GM12878 (cell line): ENCODE results near the gene ERC2. TPM values are rescaled to one million over a fixed set of nuclear protein-coding genes. Genes with fewer than 3 reads are reported as not detected.

Source experiments
- ATAC-seq: fragments of 200-7000 bp; cut with Tn5 transposase; 3 replicates; pipeline ENCODE4 v1.9.1; 2020; ENCODE audit warnings: mild to moderate bottlenecking, moderate library complexity
- BruUV-seq: library from RNA; stranded (reverse); fragments of 400-500 nt; replicated peaks from 2 replicates; lab custom pipeline; 2021; lab: Mats Ljungman, UMichigan
- CTCF ChIA-PET: fragments of 300-600 bp; sonication (Branson Sonifier 250); formaldehyde crosslinking; extraction: SDS; loops from one replicate; lab custom pipeline; 2021; ENCODE audit warnings: inconsistent platforms; lab: Yijun Ruan, JAX
- POLR2A ChIA-PET: fragments of 350-600 bp; formaldehyde crosslinking; extraction: SDS; loops from one replicate; lab custom pipeline; 2021; ENCODE audit warnings: inconsistent platforms; lab: Charles Lee
- RAD21 ChIA-PET: fragments of 300-600 bp; sonication (Branson Sonifier 250); formaldehyde crosslinking; loops from one replicate; lab custom pipeline; 2023; ENCODE audit warnings: antibody characterized with exemption; ENCODE audit not compliant: unreplicated experiment; lab: Charles Lee
- SMC1A ChIA-PET: fragments of 300-600 bp; sonication (Branson Sonifier 250); formaldehyde crosslinking; loops from one replicate; lab custom pipeline; 2023; ENCODE audit not compliant: unreplicated experiment, uncharacterized antibody; lab: Charles Lee
- DNase-seq: peaks from one replicate; pipeline ENCODE4 v3.0.0-alpha.2; 2011; ENCODE audit warnings: low read depth, low spot score
- FAIRE-seq: peaks from 3 replicates; lab custom pipeline; 2011; peaks lifted over from hg19 to GRCh38; lab: Jason Lieb, UNC
- H2AFZ ChIP-seq: 2 replicates; pipeline ENCODE4 v1.6.0; 2011; ENCODE audit warnings: low read depth, low read length, control low read depth; ENCODE audit not compliant: control insufficient read depth
- H3K27ac ChIP-seq: 2 replicates; pipeline ENCODE4 v1.5.1; 2011; ENCODE audit warnings: control low read depth; ENCODE audit not compliant: control insufficient read depth, insufficient read depth
- H3K27me3 ChIP-seq, 2 experiments: replicated peaks in 1 of 2; 2 replicates each; pipeline versions ENCODE4 v1.6.0 to v1.6.1; 2011; ENCODE audit warnings: low read length in 1 of 2; ENCODE audit not compliant: control insufficient read depth in 2 of 2, insufficient read depth in 2 of 2
- H3K36me3 ChIP-seq, 2 experiments: 2 replicates each; pipeline ENCODE4 v1.5.1; 2011; ENCODE audit warnings: low read length in 1 of 2; ENCODE audit not compliant: control insufficient read depth in 2 of 2, insufficient read depth in 2 of 2
- H3K4me1 ChIP-seq: 2 replicates; pipeline ENCODE4 v1.6.1; 2011; ENCODE audit warnings: mild to moderate bottlenecking, low read length, moderate library complexity, mixed read lengths; ENCODE audit not compliant: control insufficient read depth, insufficient read depth
- H3K4me2 ChIP-seq: 2 replicates; pipeline ENCODE4 v1.6.0; 2011; ENCODE audit warnings: control low read depth; ENCODE audit not compliant: control insufficient read depth, insufficient read depth
- H3K4me3 ChIP-seq: fragments of 200-600 bp; sonication (generic); 2 replicates; pipeline ENCODE4 v1.5.1; 2016
- H3K79me2 ChIP-seq: 2 replicates; pipeline ENCODE4 v1.6.0; 2011; ENCODE audit warnings: low read length; ENCODE audit not compliant: control insufficient read depth, insufficient read depth
- H3K9ac ChIP-seq: 2 replicates; pipeline ENCODE4 v1.8.0; 2011; ENCODE audit warnings: low read length, control low read depth, mixed read lengths; ENCODE audit not compliant: control insufficient read depth, insufficient read depth
- H3K9me3 ChIP-seq: replicated peaks from 3 replicates; pipeline ENCODE4 v1.5.1; 2011; ENCODE audit warnings: mild to moderate bottlenecking, low read length; ENCODE audit not compliant: control insufficient read depth, insufficient read depth
- H4K20me1 ChIP-seq: 2 replicates; pipeline ENCODE4 v1.6.0; 2011; ENCODE audit not compliant: control insufficient read depth, insufficient read depth
- BCL11A ChIP-seq: IDR thresholded peaks from 2 replicates; pipeline ENCODE4 v1.6.1; 2011; ENCODE audit warnings: low read depth, low read length
- BHLHE40 ChIP-seq, 2 experiments: fragments of 450-650 bp in 1 of 2; IDR thresholded peaks; 2 replicates each; pipeline ENCODE4 v1.6.1; 2011 to 2017; ENCODE audit warnings: low read depth in 2 of 2, borderline replicate concordance in 1 of 2, improper control_type of control experiment in 1 of 2, low read length in 1 of 2, mild to moderate bottlenecking in 1 of 2
- CHD1 ChIP-seq: IDR thresholded peaks from 2 replicates; pipeline ENCODE4 v1.6.1; 2012; ENCODE audit warnings: low read depth, low read length, improper control_type of control experiment
- CREB1 ChIP-seq: IDR thresholded peaks from 2 replicates; pipeline ENCODE4 v1.6.1; 2012; ENCODE audit warnings: low read depth, mild to moderate bottlenecking, inconsistent platforms
- GATAD2B ChIP-seq: fragments of 450-650 bp; conservative IDR thresholded peaks from 2 replicates; pipeline ENCODE4 v1.6.1; 2017; ENCODE audit warnings: low read depth, mild to moderate bottlenecking, moderate library complexity
- MEF2B ChIP-seq: fragments of 450-650 bp; IDR thresholded peaks from 2 replicates; pipeline ENCODE4 v1.6.1; 2018; ENCODE audit warnings: mild to moderate bottlenecking, moderate library complexity; ENCODE audit not compliant: partially characterized antibody, poor library complexity, severe bottlenecking
- MTA3 ChIP-seq: IDR thresholded peaks from 2 replicates; pipeline ENCODE4 v1.6.1; 2012; ENCODE audit warnings: low read length, inconsistent platforms, borderline replicate concordance
- NFXL1 ChIP-seq: fragments of 450-650 bp; IDR thresholded peaks from 2 replicates; pipeline ENCODE4 v1.6.1; 2017; ENCODE audit warnings: antibody characterized with exemption, mild to moderate bottlenecking, borderline replicate concordance
- POLR2AphosphoS5 ChIP-seq: IDR thresholded peaks from 2 replicates; pipeline ENCODE4 v1.6.1; 2011; ENCODE audit warnings: mild to moderate bottlenecking, low read length, inconsistent platforms
- SMC3 ChIP-seq: IDR thresholded peaks from 2 replicates; pipeline ENCODE4 v1.6.1; 2011; ENCODE audit warnings: low read length, improper control_type of control experiment, borderline replicate concordance
- TARDBP ChIP-seq: IDR thresholded peaks from 2 replicates; pipeline ENCODE4 v1.6.1; 2016; ENCODE audit warnings: borderline replicate concordance
- ZNF384 ChIP-seq: IDR thresholded peaks from 2 replicates; pipeline ENCODE4 v1.6.1; 2012; ENCODE audit warnings: low read depth, mild to moderate bottlenecking, low read length, improper control_type of control experiment, borderline replicate concordance
- WGBS: methylation state at CpG from one replicate; pipeline ENCODE4 v1.1.6; 2016; ENCODE audit warnings: low lambda C conversion rate; ENCODE audit not compliant: insufficient replicate concordance, insufficient coverage; ENCODE audit errors: missing lambda C conversion rate; 5-methylcytosine and 5-hydroxymethylcytosine counted together
- in situ Hi-C: fragments of 300-500 bp; cut with MboI; formaldehyde crosslinking; loops from 9 replicates; pipeline ENCODE4 v1.14.3; 2018; ENCODE audit warnings: mixed read lengths
- intact Hi-C: fragments of 100-400 bp; cut with micrococcal nuclease; formaldehyde crosslinking; loops from one replicate; pipeline ENCODE4 v1.14.2; 2022; ENCODE audit not compliant: unreplicated experiment
- polyA plus RNA-seq, 11 experiments: library from polyadenylated mRNA; depleted of rRNA in 4 of 11; unstranded in 6 of 11; stranded (reverse) in 5 of 11; fragments of >200 nt; fragmentation: Nextera tagmentation in 4 of 11; fragmentation: Illumina TruSeq in 1 of 11; extraction: Ambion mirVana in 4 of 11; extraction: Trizol in 1 of 11; gene quantifications; 1 replicate in 1 of 11; 2 replicates in 10 of 11; pipeline versions ENCODE4 v1.2.1 to v1.2.3, GENCODE V29; 2011 to 2016; ENCODE audit warnings: inconsistent platforms in 2 of 11, missing spikeins in 2 of 11, low read depth in 1 of 11
- total RNA-seq, 4 experiments: library from RNA; depleted of rRNA in 3 of 4; stranded (reverse); fragments of >200 nt in 3 of 4; fragmentation: Illumina TruSeq in 1 of 4; extraction: Trizol in 1 of 4; gene quantifications; 2 replicates each; pipeline versions ENCODE4 v1.2.1 to v1.2.3, GENCODE V29; 2013 to 2021
- TF ChIP-seq, protein P1 (sequence below), 3 experiments: IDR thresholded peaks in 2 of 3; conservative IDR thresholded peaks in 1 of 3; 2 replicates each; pipeline ENCODE4 v1.5.1; 2011; ENCODE audit warnings: low read depth in 3 of 3, low read length in 3 of 3, mild to moderate bottlenecking in 3 of 3, control low read depth in 2 of 3, moderate library complexity in 2 of 3, inconsistent platforms in 1 of 3, mixed read lengths in 1 of 3; ENCODE audit not compliant: control insufficient read depth in 2 of 3, insufficient read depth in 1 of 3; ENCODE audit errors: extremely low read depth in 1 of 3
- TF ChIP-seq, protein P2 (sequence below): fragments of 150-350 bp; IDR thresholded peaks from 2 replicates; pipeline ENCODE4 v1.6.1; 2016; ENCODE audit warnings: low read depth, low read length
- TF ChIP-seq, protein P3 (sequence below): fragments of 450-650 bp; IDR thresholded peaks from 2 replicates; pipeline ENCODE4 v1.6.1; 2018; ENCODE audit warnings: borderline replicate concordance, mild to moderate bottlenecking; ENCODE audit not compliant: partially characterized antibody

ERC2 gene
- total and polyA plus RNA-seq, 10 of the 15 experiments (the other 5 are each of a cell fraction or from before 2014, with no cell fraction given), result 0.06 to 1.4 (median 0.12) TPM; not detected in 3

DNA sequence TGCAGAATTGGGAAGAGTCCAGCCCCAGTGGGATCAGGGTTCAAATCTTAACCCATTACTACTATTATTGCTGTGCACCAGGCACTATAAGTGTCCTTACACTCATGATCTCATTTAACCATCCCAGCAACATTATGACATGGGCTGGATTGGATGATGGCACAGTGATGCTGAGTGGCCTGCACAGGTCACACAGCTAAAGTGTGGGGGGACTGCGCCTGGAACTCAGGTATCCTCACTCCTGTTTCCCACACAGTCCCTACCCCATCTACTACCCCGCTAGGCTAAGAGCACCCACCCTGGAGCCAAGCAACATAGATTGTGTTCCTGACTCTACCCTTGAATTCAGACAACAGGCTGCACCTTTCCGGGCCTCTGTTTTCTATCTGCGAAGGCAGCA lies 997.2 kb downstream of the ERC2 start (continued):
- TF ChIP-seq, protein P1, sequence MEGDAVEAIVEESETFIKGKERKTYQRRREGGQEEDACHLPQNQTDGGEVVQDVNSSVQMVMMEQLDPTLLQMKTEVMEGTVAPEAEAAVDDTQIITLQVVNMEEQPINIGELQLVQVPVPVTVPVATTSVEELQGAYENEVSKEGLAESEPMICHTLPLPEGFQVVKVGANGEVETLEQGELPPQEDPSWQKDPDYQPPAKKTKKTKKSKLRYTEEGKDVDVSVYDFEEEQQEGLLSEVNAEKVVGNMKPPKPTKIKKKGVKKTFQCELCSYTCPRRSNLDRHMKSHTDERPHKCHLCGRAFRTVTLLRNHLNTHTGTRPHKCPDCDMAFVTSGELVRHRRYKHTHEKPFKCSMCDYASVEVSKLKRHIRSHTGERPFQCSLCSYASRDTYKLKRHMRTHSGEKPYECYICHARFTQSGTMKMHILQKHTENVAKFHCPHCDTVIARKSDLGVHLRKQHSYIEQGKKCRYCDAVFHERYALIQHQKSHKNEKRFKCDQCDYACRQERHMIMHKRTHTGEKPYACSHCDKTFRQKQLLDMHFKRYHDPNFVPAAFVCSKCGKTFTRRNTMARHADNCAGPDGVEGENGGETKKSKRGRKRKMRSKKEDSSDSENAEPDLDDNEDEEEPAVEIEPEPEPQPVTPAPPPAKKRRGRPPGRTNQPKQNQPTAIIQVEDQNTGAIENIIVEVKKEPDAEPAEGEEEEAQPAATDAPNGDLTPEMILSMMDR (IDR thresholded peaks at IDR 0.05 in 2 of 3, conservative IDR thresholded peaks at IDR 0.05 in 1 of 3; ENCODE audit: control insufficient read depth in 2 of 3, extremely low read depth in 1 of 3, insufficient read depth in 1 of 3, low read depth in 3 of 3, low read length in 3 of 3), result no peak
- no peak for TF ChIP-seq CREB1

DNA sequence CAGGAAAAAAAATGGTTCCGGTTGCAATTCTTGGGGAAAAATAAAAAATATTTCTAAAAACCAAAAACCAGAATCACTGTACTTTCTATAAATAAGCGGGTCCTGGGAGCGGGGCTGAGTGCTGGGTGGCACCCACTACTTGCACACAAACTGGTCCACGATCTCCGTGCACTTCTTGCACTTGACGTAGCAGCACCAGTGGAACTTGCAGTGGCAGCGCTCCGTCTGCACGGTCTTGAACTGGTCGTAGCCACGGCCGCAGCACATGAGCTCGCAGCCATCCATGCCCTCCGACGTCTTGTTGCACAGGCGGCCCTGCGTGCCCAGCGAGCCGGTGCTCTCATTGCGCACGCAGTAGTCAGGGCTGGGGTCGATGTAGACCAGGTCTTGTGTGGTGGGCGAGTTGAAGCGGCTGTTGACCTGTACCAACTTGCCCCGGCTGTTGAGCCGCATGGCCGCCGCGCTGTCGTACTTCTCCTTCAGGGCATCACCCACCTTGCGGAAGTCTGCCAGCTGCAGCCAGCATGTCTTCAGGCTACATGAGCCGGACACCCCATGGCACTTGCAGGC lies 998.2 kb downstream of the ERC2 start:
- no peaks in the 10 kb centered on the region for H3K27me3 ChIP-seq
- ChIA-PET RAD21 (interaction anchor here (0.7 kb wide), 1 partner anchor 251 kb away, joined by 3 read pairs; no protein-coding TSS in a partner anchor), POLR2A (no interaction called here), SMC1A (no interaction called here), CTCF (interaction anchor here (0.6 kb wide), 1 partner anchor 617 kb away, joined by 3 read pairs; no protein-coding TSS in a partner anchor)
- no peaks in the 10 kb centered on the region for H3K36me3 ChIP-seq
- no peak overlapping the region for H3K9ac ChIP-seq
- BruUV-seq, result no TSS peak
- in situ Hi-C loops, result no loop called here
- ATAC-seq (no peak), FAIRE-seq (no peak), DNase-seq (no peak)
- no peak overlapping the region for H3K4me3 ChIP-seq
- WGBS, result 63% methylated on average over 32 of the region's 32 CpGs
- no peaks in the 10 kb centered on the region for H4K20me1 ChIP-seq
- no peak overlapping the region for H2AFZ ChIP-seq
- no peaks in the 10 kb centered on the region for H3K9me3 ChIP-seq
- intact Hi-C loops, result no loop called here
- H3K79me2 ChIP-seq, result no peaks in the 10 kb centered on the region
- no peaks in the 10 kb centered on the region for H3K4me1 ChIP-seq
- H3K4me2 ChIP-seq, result no peak overlapping the region
- H3K27ac ChIP-seq, result no peak overlapping the region
- TF ChIP-seq CHD1 (no peak), SMC3 (no peak), TARDBP (no peak), GATAD2B (no peak), MEF2B (no peak), BCL11A (no peak), MTA3 (no peak), BHLHE40 (IDR thresholded peaks at IDR 0.05; ENCODE audit: borderline replicate concordance in 1 of 2, low read depth in 2 of 2, low read length in 1 of 2) (no peak), POLR2AphosphoS5 (no peak), NFXL1 (no peak), ZNF384 (no peak)
- TF ChIP-seq, protein P2, sequence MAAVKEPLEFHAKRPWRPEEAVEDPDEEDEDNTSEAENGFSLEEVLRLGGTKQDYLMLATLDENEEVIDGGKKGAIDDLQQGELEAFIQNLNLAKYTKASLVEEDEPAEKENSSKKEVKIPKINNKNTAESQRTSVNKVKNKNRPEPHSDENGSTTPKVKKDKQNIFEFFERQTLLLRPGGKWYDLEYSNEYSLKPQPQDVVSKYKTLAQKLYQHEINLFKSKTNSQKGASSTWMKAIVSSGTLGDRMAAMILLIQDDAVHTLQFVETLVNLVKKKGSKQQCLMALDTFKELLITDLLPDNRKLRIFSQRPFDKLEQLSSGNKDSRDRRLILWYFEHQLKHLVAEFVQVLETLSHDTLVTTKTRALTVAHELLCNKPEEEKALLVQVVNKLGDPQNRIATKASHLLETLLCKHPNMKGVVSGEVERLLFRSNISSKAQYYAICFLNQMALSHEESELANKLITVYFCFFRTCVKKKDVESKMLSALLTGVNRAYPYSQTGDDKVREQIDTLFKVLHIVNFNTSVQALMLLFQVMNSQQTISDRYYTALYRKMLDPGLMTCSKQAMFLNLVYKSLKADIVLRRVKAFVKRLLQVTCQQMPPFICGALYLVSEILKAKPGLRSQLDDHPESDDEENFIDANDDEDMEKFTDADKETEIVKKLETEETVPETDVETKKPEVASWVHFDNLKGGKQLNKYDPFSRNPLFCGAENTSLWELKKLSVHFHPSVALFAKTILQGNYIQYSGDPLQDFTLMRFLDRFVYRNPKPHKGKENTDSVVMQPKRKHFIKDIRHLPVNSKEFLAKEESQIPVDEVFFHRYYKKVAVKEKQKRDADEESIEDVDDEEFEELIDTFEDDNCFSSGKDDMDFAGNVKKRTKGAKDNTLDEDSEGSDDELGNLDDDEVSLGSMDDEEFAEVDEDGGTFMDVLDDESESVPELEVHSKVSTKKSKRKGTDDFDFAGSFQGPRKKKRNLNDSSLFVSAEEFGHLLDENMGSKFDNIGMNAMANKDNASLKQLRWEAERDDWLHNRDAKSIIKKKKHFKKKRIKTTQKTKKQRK, result no peak
- TF ChIP-seq, protein P3, sequence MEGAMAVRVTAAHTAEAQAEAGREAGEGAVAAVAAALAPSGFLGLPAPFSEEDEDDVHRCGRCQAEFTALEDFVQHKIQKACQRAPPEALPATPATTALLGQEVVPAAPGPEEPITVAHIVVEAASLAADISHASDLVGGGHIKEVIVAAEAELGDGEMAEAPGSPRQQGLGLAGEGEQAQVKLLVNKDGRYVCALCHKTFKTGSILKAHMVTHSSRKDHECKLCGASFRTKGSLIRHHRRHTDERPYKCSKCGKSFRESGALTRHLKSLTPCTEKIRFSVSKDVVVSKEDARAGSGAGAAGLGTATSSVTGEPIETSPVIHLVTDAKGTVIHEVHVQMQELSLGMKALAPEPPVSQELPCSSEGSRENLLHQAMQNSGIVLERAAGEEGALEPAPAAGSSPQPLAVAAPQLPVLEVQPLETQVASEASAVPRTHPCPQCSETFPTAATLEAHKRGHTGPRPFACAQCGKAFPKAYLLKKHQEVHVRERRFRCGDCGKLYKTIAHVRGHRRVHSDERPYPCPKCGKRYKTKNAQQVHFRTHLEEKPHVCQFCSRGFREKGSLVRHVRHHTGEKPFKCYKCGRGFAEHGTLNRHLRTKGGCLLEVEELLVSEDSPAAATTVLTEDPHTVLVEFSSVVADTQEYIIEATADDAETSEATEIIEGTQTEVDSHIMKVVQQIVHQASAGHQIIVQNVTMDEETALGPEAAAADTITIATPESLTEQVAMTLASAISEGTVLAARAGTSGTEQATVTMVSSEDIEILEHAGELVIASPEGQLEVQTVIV, result no peak
